OCI-LY7 (cell line): ENCODE measurements around the gene TAF10. TPM values are rescaled to one million over a fixed set of nuclear protein-coding genes. Genes with fewer than 3 reads are reported as not detected.

Experiments used
- BruUV-seq: library from RNA; stranded (reverse); fragments of 400-500 nt; replicated peaks from 2 replicates; lab custom pipeline; 2021; lab: Mats Ljungman, UMichigan
- CTCF ChIA-PET: fragments of 300-600 bp; sonication (Branson Sonifier 250); formaldehyde crosslinking; loops from one replicate; lab custom pipeline; 2022; ENCODE audit warnings: antibody characterized with exemption; ENCODE audit not compliant: unreplicated experiment; lab: Charles Lee
- POLR2A ChIA-PET: fragments of 300-600 bp; sonication (Branson Sonifier 250); formaldehyde crosslinking; loops from one replicate; lab custom pipeline; 2022; ENCODE audit warnings: antibody characterized with exemption; lab: Charles Lee
- DNase-seq: peaks from one replicate; pipeline ENCODE4 v3.0.0-alpha.2; 2015; ENCODE audit warnings: low spot score
- H2AFZ ChIP-seq: fragments of 200-600 bp; sonication (generic), shearing (Covaris generic); 2 replicates; pipeline ENCODE4 v1.6.1; 2014; ENCODE audit warnings: mild to moderate bottlenecking, antibody characterized with exemption, low read length, moderate library complexity
- H3K27ac ChIP-seq: fragments of 200-600 bp; sonication (generic); 2 replicates; pipeline ENCODE4 v1.5.1; 2014; ENCODE audit warnings: mixed run types, low read depth, mild to moderate bottlenecking, moderate library complexity, low read length, inconsistent platforms; ENCODE audit not compliant: poor library complexity, severe bottlenecking
- H3K36me3 ChIP-seq: fragments of 200-600 bp; sonication (generic); 2 replicates; pipeline ENCODE4 v1.6.1; 2014; ENCODE audit warnings: mild to moderate bottlenecking, antibody characterized with exemption, low read length, moderate library complexity, mixed read lengths; ENCODE audit not compliant: insufficient read depth
- H3K4me1 ChIP-seq: fragments of 200-600 bp; sonication (generic); 2 replicates; pipeline ENCODE4 v1.5.1; 2014; ENCODE audit warnings: mild to moderate bottlenecking, low read length; ENCODE audit not compliant: insufficient read depth, poor library complexity, severe bottlenecking
- H3K4me2 ChIP-seq: fragments of 200-600 bp; sonication (generic); 2 replicates; pipeline ENCODE4 v1.6.1; 2014; ENCODE audit warnings: mild to moderate bottlenecking, low read length
- H3K4me3 ChIP-seq: fragments of 200-600 bp; sonication (generic); 2 replicates; pipeline ENCODE4 v1.5.1; 2014; ENCODE audit warnings: mild to moderate bottlenecking, low read depth, low read length; ENCODE audit not compliant: poor library complexity, severe bottlenecking
- H3K79me2 ChIP-seq: fragments of 200-600 bp; sonication (generic); 2 replicates; pipeline ENCODE4 v1.6.1; 2016; ENCODE audit warnings: low read depth, mild to moderate bottlenecking, low read length, moderate library complexity, mixed read lengths; ENCODE audit not compliant: insufficient read depth
- H3K9me2 ChIP-seq: fragments of 200-600 bp; sonication (generic); 2 replicates; pipeline ENCODE4 v1.6.1; 2016; ENCODE audit warnings: mild to moderate bottlenecking, low read length, mixed read lengths; ENCODE audit not compliant: insufficient read depth
- H3K9me3 ChIP-seq: fragments of 200-600 bp; sonication (generic); 2 replicates; pipeline ENCODE4 v1.6.1; 2014; ENCODE audit warnings: mild to moderate bottlenecking, mixed run types, low read length, mixed read lengths
- H4K20me1 ChIP-seq: fragments of 200-600 bp; sonication (generic); 2 replicates; pipeline ENCODE4 v1.6.1; 2014; ENCODE audit warnings: mild to moderate bottlenecking, antibody characterized with exemption, low read length, moderate library complexity, mixed read lengths; ENCODE audit not compliant: insufficient read depth
- EZH2phosphoT487 ChIP-seq: fragments of 200-600 bp; sonication (generic); IDR thresholded peaks from 2 replicates; pipeline ENCODE4 v1.6.1; 2018; ENCODE audit warnings: low read depth, borderline replicate concordance, mild to moderate bottlenecking, mixed run types, antibody characterized with exemption, low read length, moderate library complexity, mixed read lengths
- intact Hi-C: fragments of 100-400 bp; cut with micrococcal nuclease; formaldehyde crosslinking; loops from one replicate; pipeline ENCODE4 v1.10.0; 2022; ENCODE audit not compliant: unreplicated experiment
- total RNA-seq, 2 experiments: library from RNA; depleted of rRNA in 1 of 2; stranded (reverse); fragments of >200 nt in 1 of 2; shearing (Covaris generic) in 1 of 2; gene quantifications; 2 replicates each; pipeline ENCODE4 v1.2.3, GENCODE V29; 2014 to 2022
- TF ChIP-seq, protein P1 (sequence below): fragments of 200-600 bp; sonication (generic); conservative IDR thresholded peaks from 2 replicates; pipeline ENCODE4 v1.5.1; 2014; ENCODE audit warnings: mild to moderate bottlenecking, antibody characterized with exemption, low read length, moderate library complexity, mixed read lengths

Gene TAF10
- total RNA-seq, 2 experiments from 2014 or later = 117 to 146 TPM

DNA sequence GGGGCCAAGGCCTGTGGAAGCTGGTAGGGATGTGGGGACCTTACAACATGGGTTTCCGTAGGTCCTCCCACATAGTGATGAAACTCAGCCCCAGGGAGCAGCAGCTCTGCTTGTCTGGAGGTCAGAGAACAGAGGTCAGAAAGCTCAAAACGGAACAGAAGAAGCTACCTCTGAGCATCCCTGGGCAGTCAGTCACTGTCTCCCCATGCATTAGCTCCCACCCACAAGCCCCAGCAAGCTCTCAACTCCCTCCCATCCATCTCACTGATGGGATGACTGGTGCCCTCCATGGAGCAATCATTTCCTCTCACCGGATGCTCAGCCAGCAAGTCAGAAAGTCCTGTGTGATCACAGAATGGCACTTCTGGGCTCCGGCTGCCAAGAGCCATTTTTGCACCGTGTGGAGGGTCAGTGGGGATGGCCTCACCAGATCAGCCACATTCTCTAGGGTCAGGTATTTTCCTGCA lies 5.3 kb upstream of the TAF10 start:
- ChIA-PET POLR2A (interaction anchor here (0.6 to 2.5 kb wide), 3 partner anchors 10 to 127 kb away, joined by 3 to 13 read pairs (median 5); no protein-coding TSS in a partner anchor), CTCF (no interaction called here)
- Histone ChIP-seq H3K9me3 (no peaks in the 10 kb centered on the region), H2AFZ (no peak overlapping the region), H3K4me2 (peak overlapping the region; percentile 95; the same call in 1 of the 2 replicates), H3K79me2 (no peaks in the 10 kb centered on the region; the same call in 1 of the 2 replicates), H3K9me2 (no peaks in the 10 kb centered on the region), H3K4me1 (peaks cover 41% of the 10 kb centered on the region), H4K20me1 (no peaks in the 10 kb centered on the region), H3K36me3 (peaks cover 5% of the 10 kb centered on the region; the same call in 1 of the 2 replicates), H3K4me3 (no peak overlapping the region), H3K27ac (no peak overlapping the region)
- no TSS peak for BruUV-seq
- DNase-seq = no peak
- intact Hi-C loops = no loop called here
- TF ChIP-seq EZH2phosphoT487 = no peak
- TF ChIP-seq, protein P1, sequence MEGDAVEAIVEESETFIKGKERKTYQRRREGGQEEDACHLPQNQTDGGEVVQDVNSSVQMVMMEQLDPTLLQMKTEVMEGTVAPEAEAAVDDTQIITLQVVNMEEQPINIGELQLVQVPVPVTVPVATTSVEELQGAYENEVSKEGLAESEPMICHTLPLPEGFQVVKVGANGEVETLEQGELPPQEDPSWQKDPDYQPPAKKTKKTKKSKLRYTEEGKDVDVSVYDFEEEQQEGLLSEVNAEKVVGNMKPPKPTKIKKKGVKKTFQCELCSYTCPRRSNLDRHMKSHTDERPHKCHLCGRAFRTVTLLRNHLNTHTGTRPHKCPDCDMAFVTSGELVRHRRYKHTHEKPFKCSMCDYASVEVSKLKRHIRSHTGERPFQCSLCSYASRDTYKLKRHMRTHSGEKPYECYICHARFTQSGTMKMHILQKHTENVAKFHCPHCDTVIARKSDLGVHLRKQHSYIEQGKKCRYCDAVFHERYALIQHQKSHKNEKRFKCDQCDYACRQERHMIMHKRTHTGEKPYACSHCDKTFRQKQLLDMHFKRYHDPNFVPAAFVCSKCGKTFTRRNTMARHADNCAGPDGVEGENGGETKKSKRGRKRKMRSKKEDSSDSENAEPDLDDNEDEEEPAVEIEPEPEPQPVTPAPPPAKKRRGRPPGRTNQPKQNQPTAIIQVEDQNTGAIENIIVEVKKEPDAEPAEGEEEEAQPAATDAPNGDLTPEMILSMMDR = no peak

DNA sequence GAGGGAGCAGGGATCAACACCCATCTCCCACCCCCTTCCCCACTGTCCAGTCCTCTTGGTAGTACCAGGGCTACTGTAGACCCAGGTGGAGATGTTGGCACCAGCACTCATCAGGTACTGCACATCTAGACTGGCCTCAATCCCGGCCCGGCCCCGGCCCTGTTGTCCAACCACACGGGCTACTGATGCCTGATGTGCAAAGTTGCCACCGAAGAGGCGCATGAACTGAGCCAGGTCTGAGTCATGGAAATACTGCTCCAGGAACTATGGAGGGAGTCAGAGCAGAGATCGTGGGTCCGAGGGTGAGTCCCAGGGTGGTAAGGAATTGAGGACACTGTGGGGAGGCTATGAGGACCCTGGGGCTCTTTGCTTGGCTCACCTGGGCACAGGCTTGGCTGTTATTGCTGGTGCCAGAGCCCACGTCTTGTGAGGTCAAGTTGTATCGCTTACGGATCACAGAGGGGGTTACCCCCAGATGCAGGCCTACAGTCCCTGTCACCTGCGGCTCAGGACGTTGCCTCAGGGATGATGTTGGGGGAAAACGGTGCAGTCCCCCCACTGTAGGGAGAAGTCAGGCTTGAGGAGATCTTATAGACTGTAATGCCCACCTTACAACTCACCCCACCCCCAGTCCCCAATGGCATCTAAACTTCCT lies 4.7 kb upstream of the TAF10 start:
- BruUV-seq = no TSS peak
- POLR2A ChIA-PET = interaction anchor here (0.7 to 0.8 kb wide), 2 partner anchors 14 to 27 kb away, joined by 3 to 5 read pairs; no protein-coding TSS in a partner anchor
- Histone ChIP-seq H3K9me3 (no peaks in the 10 kb centered on the region), H3K79me2 (no peaks in the 10 kb centered on the region; the same call in 1 of the 2 replicates), H3K4me1 (peaks cover 35% of the 10 kb centered on the region), H3K4me3 (no peak overlapping the region), H2AFZ (no peak overlapping the region), H3K36me3 (peaks cover 5% of the 10 kb centered on the region; the same call in 1 of the 2 replicates), H3K4me2 (no peak overlapping the region), H3K9me2 (no peaks in the 10 kb centered on the region), H4K20me1 (no peaks in the 10 kb centered on the region), H3K27ac (no peak overlapping the region)
- no peak for TF ChIP-seq EZH2phosphoT487
- TF ChIP-seq, protein P1 = no peak
- no peak for DNase-seq
- intact Hi-C loops = no loop called here
- CTCF ChIA-PET = no interaction called here
